HepG2 (cell line): ENCODE measurements around the gene PNKP. TPM values are rescaled to one million over a fixed set of nuclear protein-coding genes. Genes with fewer than 3 reads are reported as not detected.

Experiments
- ATRX ChIP-seq: sonication (generic); formaldehyde crosslinking; IDR thresholded peaks from 2 replicates; pipeline ENCODE4 v1.4.0; 2020; ENCODE audit warnings: missing genetic modification reagents, borderline replicate concordance
- DMTF1 ChIP-seq: sonication (generic); formaldehyde crosslinking; IDR thresholded peaks from 2 replicates; pipeline ENCODE4 v1.4.0; 2020; ENCODE audit warnings: mild to moderate bottlenecking, missing genetic modification reagents
- E2F5 ChIP-seq: sonication (generic); formaldehyde crosslinking; conservative IDR thresholded peaks from 2 replicates; pipeline ENCODE4 v1.4.0; 2020; ENCODE audit warnings: missing genetic modification reagents
- HNRNPH1 ChIP-seq: fragments of 200-400 bp; formaldehyde crosslinking; optimal IDR thresholded peaks from 2 replicates; pipeline ENCODE3; 2017; ENCODE audit warnings: mild to moderate bottlenecking, low read depth, low read length
- HNRNPL ChIP-seq: fragments of 200-400 bp; formaldehyde crosslinking; IDR thresholded peaks from 2 replicates; pipeline ENCODE4 v1.6.1; 2017; ENCODE audit warnings: mild to moderate bottlenecking, low read depth, low read length
- IKZF5 ChIP-seq: IDR thresholded peaks from 2 replicates; pipeline ENCODE4 v1.6.1; 2018; ENCODE audit warnings: missing genetic modification reagents, mild to moderate bottlenecking, missing compliant biosample characterization
- LCORL ChIP-seq, 2 experiments: fragments of 450-650 bp in 1 of 2; sonication (generic) in 1 of 2; formaldehyde crosslinking in 1 of 2; IDR thresholded peaks; 2 replicates each; pipeline versions ENCODE4 v1.5.0 to v1.6.1; 2017 to 2020; ENCODE audit warnings: antibody characterized with exemption in 1 of 2, missing genetic modification reagents in 1 of 2
- MIER3 ChIP-seq: IDR thresholded peaks from 2 replicates; pipeline ENCODE4 v1.6.1; 2016; ENCODE audit warnings: missing compliant biosample characterization, borderline replicate concordance
- POLR2AphosphoS2 ChIP-seq: IDR thresholded peaks from 2 replicates; pipeline ENCODE4 v1.6.1; 2011; ENCODE audit warnings: low read depth, low read length, improper control_type of control experiment
- ZNF17 ChIP-seq: sonication (generic); formaldehyde crosslinking; IDR thresholded peaks from 2 replicates; pipeline ENCODE4 v1.5.0; 2020; ENCODE audit warnings: mild to moderate bottlenecking, missing genetic modification reagents
- ZNF225 ChIP-seq: sonication (generic); formaldehyde crosslinking; IDR thresholded peaks from 2 replicates; pipeline ENCODE4 v1.4.0; 2020; ENCODE audit warnings: mild to moderate bottlenecking, missing genetic modification reagents
- ZNF407 ChIP-seq: sonication (generic); formaldehyde crosslinking; IDR thresholded peaks from one replicate; pipeline ENCODE4 v1.5.1; 2020; ENCODE audit warnings: mild to moderate bottlenecking, missing genetic modification reagents; ENCODE audit errors: not compliant biosample characterization
- ZNF430 ChIP-seq: sonication (generic); formaldehyde crosslinking; IDR thresholded peaks from 2 replicates; pipeline ENCODE4 v1.9.0; 2021; ENCODE audit warnings: mild to moderate bottlenecking, missing genetic modification reagents
- ZNF670 ChIP-seq: sonication (generic); formaldehyde crosslinking; IDR thresholded peaks from 2 replicates; pipeline ENCODE4 v1.8.0; 2022; ENCODE audit warnings: mild to moderate bottlenecking, missing genetic modification reagents, borderline replicate concordance
- polyA plus RNA-seq, 8 experiments: library from polyadenylated mRNA; depleted of rRNA in 3 of 8; stranded (reverse) in 7 of 8; unstranded in 1 of 8; fragments of >200 nt; fragmentation: Illumina TruSeq in 4 of 8; extraction: Trizol in 4 of 8; gene quantifications; 2 replicates each; pipeline versions ENCODE4 v1.2.1 to v1.2.3, GENCODE V29; 2011 to 2016; ENCODE audit warnings: low read depth in 4 of 8, missing spikeins in 1 of 8, mixed read lengths in 1 of 8; ENCODE audit not compliant: insufficient read depth in 1 of 8
- total RNA-seq, 5 experiments: library from RNA; depleted of rRNA; stranded (reverse); fragments of >200 nt; fragmentation: Illumina TruSeq; extraction: Trizol; gene quantifications; 2 replicates each; pipeline ENCODE4 v1.2.3, GENCODE V29; 2016; ENCODE audit warnings: low read depth in 1 of 5

Gene PNKP
- total and polyA plus RNA-seq, 2 of the 13 experiments (the other 11 are each of a cell fraction or from before 2014, with no cell fraction given), result 12.7 to 27.1 TPM

GRCh38 chr19:49850487-49851342 lies 16.7 kb downstream of the PNKP start, which contains the start of gene PTOV1 (continued):
- TF ChIP-seq HNRNPH1 (no peak), MIER3 (0 out of 2 replicates have a peak, but pooled peaks have one; percentile 18), E2F5 (CRISPR knock-in tag) (peak; percentile 82), DMTF1 (CRISPR knock-in tag) (no peak), ATRX (CRISPR knock-in tag) (no peak), LCORL (IDR thresholded peaks at IDR 0.05) (no peak), LCORL (CRISPR knock-in tag; IDR thresholded peaks at IDR 0.05) (peak; percentile 87), ZNF670 (CRISPR knock-in tag) (peak; percentile 54; the same call in 1 of the 2 replicates), ZNF225 (CRISPR knock-in tag) (no peak), ZNF17 (no peak), ZNF407 (no peak), ZNF430 (CRISPR knock-in tag) (0 out of 2 replicates have a peak, but pooled peaks have one; percentile 19), HNRNPL (0 out of 2 replicates have a peak, but pooled peaks have one; percentile 17), IKZF5 (CRISPR knock-in tag) (0 out of 2 replicates have a peak, but pooled peaks have one; percentile 16), POLR2AphosphoS2 (no peak)
